ENCODE results near the gene HS6ST1. TPM values are rescaled to one million over a fixed set of nuclear protein-coding genes. Genes with fewer than 3 reads are reported as not detected.

HS6ST1 gene
- total RNA-seq, 6 experiments from 2014 or later, result 18.0 to 53.5 (median 31.0) TPM

DNA sequence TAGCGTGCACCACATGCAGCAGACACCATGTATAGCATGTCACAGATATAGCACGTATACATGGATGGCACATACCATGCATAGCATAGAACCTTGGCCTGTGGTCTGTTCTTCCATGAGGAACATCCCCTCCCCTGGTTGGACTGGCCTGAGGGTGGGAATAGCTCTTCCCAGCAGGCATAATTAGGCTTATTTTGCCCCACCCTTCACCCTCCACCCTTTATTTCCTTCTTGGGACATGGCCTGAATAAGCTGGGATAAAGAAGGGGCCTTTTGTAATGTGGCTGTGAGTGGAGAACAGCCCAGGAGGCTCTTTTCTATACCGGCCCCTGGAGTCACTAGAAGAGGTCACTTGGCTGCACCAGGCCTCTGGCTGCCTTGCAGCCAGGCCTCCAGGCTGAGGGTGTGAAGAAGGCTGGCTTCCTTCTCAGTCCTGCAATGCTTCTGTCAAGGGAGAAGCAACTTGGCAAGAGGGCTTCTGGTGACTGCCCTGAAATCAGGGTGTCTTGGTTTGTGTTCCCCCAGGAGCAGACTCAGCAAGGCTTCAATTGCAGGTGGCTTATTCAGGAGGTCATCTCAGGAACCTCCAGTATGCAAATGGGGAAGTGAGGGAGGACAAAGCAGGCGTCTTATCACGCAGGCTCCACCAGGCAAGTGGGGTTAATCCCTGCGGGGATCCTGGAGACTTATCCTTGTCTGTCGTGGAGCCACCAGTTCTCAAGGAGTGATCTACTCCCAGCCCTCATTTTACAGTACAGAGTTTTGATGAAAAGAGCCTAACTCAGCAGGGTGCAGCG, 68.2 kb downstream of the HS6ST1 start:
- WGBS (ENCODE audit: insufficient coverage, low coverage, low lambda C conversion rate, missing lambda C conversion rate), result 76% methylated on average over 2 of the region's 8 CpGs
- Histone ChIP-seq H3K36me3 (no peaks in the 10 kb centered on the region), H3K9me3 (no peaks in the 10 kb centered on the region), H3K27me3 (no peaks in the 10 kb centered on the region), H3K4me1 (no peaks in the 10 kb centered on the region), H3K4me3 (no peak overlapping the region), H3K27ac (no peak overlapping the region)
- ATAC-seq (no peak), DNase-seq (no peak)
- intact Hi-C loops (cut with DNase I), result no loop called here
- TF ChIP-seq POLR2A (IDR thresholded peaks at IDR 0.05), result no peak
- TF ChIP-seq, protein P1, sequence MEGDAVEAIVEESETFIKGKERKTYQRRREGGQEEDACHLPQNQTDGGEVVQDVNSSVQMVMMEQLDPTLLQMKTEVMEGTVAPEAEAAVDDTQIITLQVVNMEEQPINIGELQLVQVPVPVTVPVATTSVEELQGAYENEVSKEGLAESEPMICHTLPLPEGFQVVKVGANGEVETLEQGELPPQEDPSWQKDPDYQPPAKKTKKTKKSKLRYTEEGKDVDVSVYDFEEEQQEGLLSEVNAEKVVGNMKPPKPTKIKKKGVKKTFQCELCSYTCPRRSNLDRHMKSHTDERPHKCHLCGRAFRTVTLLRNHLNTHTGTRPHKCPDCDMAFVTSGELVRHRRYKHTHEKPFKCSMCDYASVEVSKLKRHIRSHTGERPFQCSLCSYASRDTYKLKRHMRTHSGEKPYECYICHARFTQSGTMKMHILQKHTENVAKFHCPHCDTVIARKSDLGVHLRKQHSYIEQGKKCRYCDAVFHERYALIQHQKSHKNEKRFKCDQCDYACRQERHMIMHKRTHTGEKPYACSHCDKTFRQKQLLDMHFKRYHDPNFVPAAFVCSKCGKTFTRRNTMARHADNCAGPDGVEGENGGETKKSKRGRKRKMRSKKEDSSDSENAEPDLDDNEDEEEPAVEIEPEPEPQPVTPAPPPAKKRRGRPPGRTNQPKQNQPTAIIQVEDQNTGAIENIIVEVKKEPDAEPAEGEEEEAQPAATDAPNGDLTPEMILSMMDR (IDR thresholded peaks at IDR 0.05), result no peak

DNA sequence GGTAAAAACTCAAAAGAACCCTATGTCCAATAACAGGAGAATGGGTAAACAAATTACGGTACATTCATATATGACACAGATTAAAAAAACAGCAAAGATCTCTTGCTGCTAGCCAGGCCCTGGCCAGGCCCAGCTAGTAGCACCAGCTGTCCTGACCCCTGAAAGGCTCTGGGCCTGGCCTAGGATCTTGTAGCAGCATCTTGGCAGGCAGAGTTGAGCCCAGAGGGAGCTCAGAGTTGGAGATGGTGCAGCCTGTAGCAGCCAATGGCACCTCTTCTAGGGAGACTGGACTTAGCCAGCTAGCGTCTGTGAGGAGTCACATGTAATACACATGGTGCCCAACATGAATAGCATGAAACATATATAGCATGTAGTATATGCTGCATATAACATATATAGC, 69.1 kb downstream of the HS6ST1 start:
- Histone ChIP-seq H3K27me3 (no peaks in the 10 kb centered on the region), H3K4me1 (no peaks in the 10 kb centered on the region), H3K9me3 (no peaks in the 10 kb centered on the region), H3K27ac (no peak overlapping the region), H3K36me3 (no peaks in the 10 kb centered on the region), H3K4me3 (no peak overlapping the region)
- WGBS (ENCODE audit: insufficient coverage, low coverage, low lambda C conversion rate, missing lambda C conversion rate), result 85% methylated on average over 2 of the region's 2 CpGs
- TF ChIP-seq, protein P1 (IDR thresholded peaks at IDR 0.05), result no peak
- TF ChIP-seq POLR2A (IDR thresholded peaks at IDR 0.05), result no peak
- intact Hi-C loops (cut with DNase I), result no loop called here
- no peak for ATAC-seq
- DNase-seq, result no peak

DNA sequence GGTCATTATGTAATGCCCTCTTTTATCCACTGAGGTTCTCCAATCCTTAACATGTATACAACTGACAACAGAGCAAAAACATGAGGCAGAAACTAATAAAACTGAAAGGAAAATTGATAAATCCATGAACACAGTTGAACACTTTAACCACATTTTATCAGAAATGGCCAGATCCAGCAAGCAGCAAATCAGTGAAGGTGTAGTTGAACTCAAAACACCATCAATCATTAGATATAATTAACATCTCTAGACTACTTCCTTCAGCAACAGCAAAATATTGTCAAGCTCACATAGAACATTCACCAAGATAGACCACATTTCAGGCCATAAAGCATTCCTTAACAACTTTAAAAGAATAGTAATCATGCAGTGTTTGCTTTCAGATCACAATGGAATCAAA, 72.9 kb downstream of the HS6ST1 start:
- Histone ChIP-seq H3K9me3 (no peaks in the 10 kb centered on the region), H3K4me1 (no peaks in the 10 kb centered on the region), H3K27ac (no peak overlapping the region), H3K4me3 (no peak overlapping the region), H3K27me3 (no peaks in the 10 kb centered on the region), H3K36me3 (no peaks in the 10 kb centered on the region)
- ATAC-seq, result no peak
- TF ChIP-seq, protein P1 (IDR thresholded peaks at IDR 0.05), result no peak
- no peak for TF ChIP-seq POLR2A (IDR thresholded peaks at IDR 0.05)
- intact Hi-C loops (cut with DNase I), result no loop called here
- DNase-seq, result no peak

DNA sequence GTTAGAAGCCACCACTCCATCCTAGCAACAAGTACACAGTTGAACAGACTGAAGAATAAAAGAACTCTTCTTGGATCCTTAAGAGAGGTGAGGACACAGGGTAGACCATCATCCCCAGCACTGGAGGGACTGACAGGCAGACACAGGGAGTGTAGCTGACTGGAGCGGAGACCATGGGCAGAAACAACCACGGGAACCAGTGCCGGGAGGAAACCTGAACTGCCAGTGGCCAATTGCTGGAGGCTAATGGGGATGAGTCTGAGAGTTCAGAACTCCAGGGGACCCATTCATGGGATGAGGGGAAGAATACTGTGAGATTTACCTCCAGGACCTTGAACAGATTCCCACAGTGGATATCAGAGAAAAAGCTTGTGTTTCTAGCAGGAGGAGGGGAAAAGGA, 76.8 kb downstream of the HS6ST1 start:
- no peak for ATAC-seq
- no peak overlapping the region for H3K4me3 ChIP-seq
- TF ChIP-seq POLR2A (IDR thresholded peaks at IDR 0.05), result no peak
- TF ChIP-seq, protein P1 (IDR thresholded peaks at IDR 0.05), result no peak
- H3K27ac ChIP-seq, result no peak overlapping the region
- intact Hi-C loops (cut with DNase I), result no loop called here
- no peak for DNase-seq
- H3K36me3 ChIP-seq, result no peaks in the 10 kb centered on the region
- 60% methylated on average over 1 of the region's 3 CpGs for WGBS (ENCODE audit: insufficient coverage, low coverage, low lambda C conversion rate, missing lambda C conversion rate)
- H3K9me3 ChIP-seq, result no peaks in the 10 kb centered on the region
- no peaks in the 10 kb centered on the region for H3K4me1 ChIP-seq
- H3K27me3 ChIP-seq, result no peaks in the 10 kb centered on the region

Data from right lobe of liver (tissue), 6 donors.